ELF-1 (cell line): Measurements from ENCODE around the gene ABCC4.

Experiments used
- DNase-seq: peaks from one replicate; pipeline ENCODE4 v3.0.0-alpha.2; 2016; ENCODE audit warnings: low read depth, low spot score

The ABCC4 gene

GRCh38 chr13:95260031-95260525 is 41.2 kb downstream of the ABCC4 start:
- no peak for DNase-seq

GRCh38 chr13:95258619-95259194 is 42.5 kb downstream of the ABCC4 start:
- no peak for DNase-seq

GRCh38 chr13:95258098-95258497 is 43.2 kb downstream of the ABCC4 start:
- no peak for DNase-seq

GRCh38 chr13:95256091-95256490 is 45.2 kb downstream of the ABCC4 start:
- no peak for DNase-seq

- no peak for DNase-seq
Measured at GRCh38 chr13:95255072-95255732, 46.0 kb downstream of the ABCC4 start.

GRCh38 chr13:95254339-95254738 is 46.9 kb downstream of the ABCC4 start:
- no peak for DNase-seq

- no peak for DNase-seq
Measured at GRCh38 chr13:95253033-95253432, 48.2 kb downstream of the ABCC4 start.

- DNase-seq = no peak
Measured at GRCh38 chr13:95251641-95252040, 49.6 kb downstream of the ABCC4 start.

- DNase-seq = no peak
Measured at GRCh38 chr13:95250961-95251360, 50.3 kb downstream of the ABCC4 start.

- no peak for DNase-seq
Measured at GRCh38 chr13:95248953-95249352, 52.3 kb downstream of the ABCC4 start.

GRCh38 chr13:95247852-95248251 is 53.4 kb downstream of the ABCC4 start:
- no peak for DNase-seq

- no peak for DNase-seq
Measured at GRCh38 chr13:95247171-95247570, 54.1 kb downstream of the ABCC4 start.

- DNase-seq = no peak
Measured at GRCh38 chr13:95246292-95247082, 54.8 kb downstream of the ABCC4 start.

GRCh38 chr13:95245071-95245470 is 56.2 kb downstream of the ABCC4 start:
- no peak for DNase-seq

- no peak for DNase-seq
Measured at GRCh38 chr13:95243207-95243606, 58.0 kb downstream of the ABCC4 start.

- DNase-seq = no peak
Measured at GRCh38 chr13:95241321-95241720, 59.9 kb downstream of the ABCC4 start.

GRCh38 chr13:95239283-95239682 is 62.0 kb downstream of the ABCC4 start:
- DNase-seq = no peak

GRCh38 chr13:95237310-95237870 is 63.9 kb downstream of the ABCC4 start:
- no peak for DNase-seq

- no peak for DNase-seq
Measured at GRCh38 chr13:95236774-95237173, 64.5 kb downstream of the ABCC4 start.

- no peak for DNase-seq
Measured at GRCh38 chr13:95235974-95236373, 65.3 kb downstream of the ABCC4 start.

- no peak for DNase-seq
Measured at GRCh38 chr13:95235199-95235756, 66.0 kb downstream of the ABCC4 start.

- DNase-seq = no peak
Measured at GRCh38 chr13:95234242-95234641, 67.0 kb downstream of the ABCC4 start.
